D721Med (cell line): ENCODE measurements around the gene CPEB1.

Experiments used
- DNase-seq: peaks from one replicate; pipeline ENCODE4 v3.0.0; 2011; ENCODE audit warnings: low spot score; ENCODE audit not compliant: insufficient read length
- FAIRE-seq: peaks from 2 replicates; lab custom pipeline; 2011; peaks lifted over from hg19 to GRCh38; lab: Jason Lieb, UNC
- CTCF ChIP-seq: IDR thresholded peaks from 2 replicates; pipeline ENCODE4 v1.5.1; 2012; ENCODE audit warnings: mild to moderate bottlenecking, control low read depth; ENCODE audit not compliant: insufficient read depth; ENCODE audit errors: missing control alignments

The CPEB1 gene

GRCh38 chr15:82679626-82680199, 32.5 kb upstream of the CPEB1 start:
- DNase-seq = no peak
- no peak for TF ChIP-seq CTCF
- no peak for FAIRE-seq

GRCh38 chr15:82677720-82678323, 30.7 kb upstream of the CPEB1 start:
- no peak for TF ChIP-seq CTCF
- DNase-seq (no peak), FAIRE-seq (no peak)

- FAIRE-seq (no peak), DNase-seq (no peak)
- no peak for TF ChIP-seq CTCF
These were observed 27.7 kb upstream of the CPEB1 start for GRCh38 chr15:82674873-82675272.

- no peak for TF ChIP-seq CTCF
- FAIRE-seq (no peak), DNase-seq (no peak)
These were observed 23.5 kb upstream of the CPEB1 start for GRCh38 chr15:82670699-82671098.

- no peak for TF ChIP-seq CTCF
- FAIRE-seq (no peak), DNase-seq (no peak)
These were observed 19.4 kb upstream of the CPEB1 start for GRCh38 chr15:82666606-82667005.

- TF ChIP-seq CTCF = no peak
- FAIRE-seq (no peak), DNase-seq (no peak)
These were observed 16.9 kb upstream of the CPEB1 start for GRCh38 chr15:82664021-82664420.

GRCh38 chr15:82663186-82663600, 16.0 kb upstream of the CPEB1 start:
- no peak for FAIRE-seq
- no peak for TF ChIP-seq CTCF
- no peak for DNase-seq
